ENCODE data around the gene BAIAP2L2.

Gene BAIAP2L2

DNA sequence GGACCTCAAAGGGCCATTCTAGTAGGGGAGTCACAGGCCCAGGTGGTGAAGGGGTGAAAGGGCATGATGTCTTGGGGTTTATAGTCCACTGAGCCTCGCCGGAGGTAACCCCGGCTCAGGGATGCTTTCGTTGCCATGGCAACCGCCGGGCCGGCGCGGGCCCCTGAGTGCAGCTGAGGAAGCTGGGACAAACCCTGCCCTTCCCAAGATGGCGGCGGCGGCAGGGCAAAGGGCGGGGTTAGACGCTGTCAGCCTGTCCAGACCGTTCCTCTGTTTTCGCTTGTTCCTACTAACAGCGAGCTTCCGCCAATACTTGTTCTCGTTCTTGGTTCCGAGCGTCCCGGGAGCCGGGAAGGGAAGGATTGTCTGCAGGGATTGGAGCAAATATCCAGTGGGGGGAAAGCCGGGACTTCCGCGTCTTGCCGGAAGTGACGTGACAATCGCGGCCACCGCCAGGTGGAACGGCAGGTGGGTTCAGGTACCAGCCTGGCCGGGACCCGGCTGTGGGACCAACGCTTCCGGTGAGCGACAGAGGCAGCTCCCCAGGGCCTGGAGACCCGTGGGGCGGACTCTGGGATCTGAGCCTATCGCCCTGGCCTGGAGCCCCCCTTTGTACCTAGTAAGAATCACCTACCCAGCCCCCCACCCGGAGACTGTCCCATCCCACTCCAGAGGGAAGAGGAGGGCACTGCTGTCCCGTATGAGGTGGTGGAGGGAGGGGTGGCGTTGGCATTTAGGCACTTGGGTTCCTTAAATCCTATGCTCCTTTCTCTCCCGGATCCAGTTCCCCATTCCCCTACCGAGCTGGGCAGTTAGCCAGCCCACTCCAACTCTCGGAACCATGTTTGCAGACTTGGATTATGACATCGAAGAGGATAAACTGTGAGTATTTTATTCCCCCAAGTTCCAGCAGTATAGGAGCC is 53.3 kb downstream of the BAIAP2L2 start, which contains the start of gene PICK1:
PICK1 (plus strand) TSS at position 436 of the 923 bp plus-strand sequence; CDS start at position 842, 406 bp downstream.
- TF ChIP-seq JUND (IDR thresholded peaks at IDR 0.05; ENCODE audit: low read depth) = no peak
- DNase-seq (ENCODE audit: low read depth in 1 of 2, low spot score in 1 of 2) = peak; percentile 93 to 94
- in situ Hi-C loops (cut with HindIII; ENCODE audit: low pct_unique_long_range_greater_than_20kb, low sequenced_read_pairs) = no loop called here

DNA sequence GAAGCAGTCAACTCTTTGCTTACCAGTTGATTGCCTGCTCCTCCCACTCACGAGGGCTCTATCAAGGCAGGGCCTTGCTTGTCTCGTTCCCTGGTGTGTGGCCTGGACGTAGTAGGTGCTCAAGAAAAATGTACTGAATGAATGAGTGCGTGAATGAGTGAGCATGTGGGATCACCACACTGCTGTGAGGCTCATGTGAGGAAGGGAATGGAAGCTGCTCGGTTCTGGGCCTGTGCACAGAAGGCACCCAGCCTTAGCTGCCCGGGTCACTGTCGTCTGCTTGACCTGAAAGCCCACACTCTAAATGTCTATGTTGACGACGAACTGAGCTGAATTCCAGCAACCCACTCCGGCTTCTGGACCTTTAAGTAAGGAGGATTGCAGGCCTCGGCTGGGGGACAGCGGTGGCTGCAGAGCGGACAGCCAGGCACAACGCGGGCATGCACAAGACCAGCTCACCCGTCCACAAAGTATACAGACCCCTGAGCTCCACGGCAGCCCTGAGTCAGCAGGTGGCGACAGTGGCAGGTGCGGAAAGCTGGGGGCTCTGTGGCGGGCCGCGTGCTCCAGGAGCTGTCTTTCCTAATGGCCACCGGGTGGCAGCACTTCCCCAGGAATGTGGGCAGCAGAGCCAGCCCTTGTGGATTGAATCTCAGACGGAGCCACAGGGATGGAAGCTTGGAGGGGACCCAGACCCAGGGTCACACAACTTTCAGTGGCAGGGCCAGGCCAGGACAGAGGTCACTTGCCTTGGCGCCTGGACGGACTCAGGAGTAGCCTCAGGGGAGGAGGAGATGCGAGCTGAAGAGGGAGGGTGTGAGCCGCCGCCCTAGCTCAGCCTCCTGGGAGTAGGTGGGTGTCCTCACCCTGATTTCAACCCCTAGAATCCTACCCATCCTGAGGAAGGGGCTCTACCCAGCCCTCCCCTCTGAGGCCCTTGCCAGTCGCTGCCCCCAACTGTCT is 58.3 kb downstream of the BAIAP2L2 start:
- in situ Hi-C loops (cut with HindIII; ENCODE audit: low pct_unique_long_range_greater_than_20kb, low sequenced_read_pairs) = no loop called here
- TF ChIP-seq JUND (IDR thresholded peaks at IDR 0.05; ENCODE audit: low read depth) = no peak
- DNase-seq (ENCODE audit: low read depth in 1 of 2, low spot score in 1 of 2) = peak; percentile 68 to 80

DNA sequence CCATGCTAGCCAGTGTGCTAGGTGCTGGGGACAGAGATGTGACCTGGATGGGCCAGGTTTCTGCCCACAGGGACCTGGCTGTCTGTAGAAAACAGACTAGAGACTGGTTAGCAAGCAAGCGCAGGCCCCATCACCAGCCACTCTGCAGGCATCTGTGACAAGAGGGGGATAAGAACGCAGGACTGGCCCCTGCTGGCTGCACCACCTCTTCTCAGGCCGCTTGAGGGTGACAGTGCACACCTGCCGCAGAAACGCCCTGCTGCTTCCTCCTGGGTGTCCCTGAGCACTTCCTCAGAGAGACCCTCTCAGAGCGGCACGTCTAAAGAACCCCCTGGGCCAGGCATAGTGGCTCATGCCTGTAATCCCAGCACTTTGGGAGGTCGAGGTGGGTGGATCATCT is 59.2 kb downstream of the BAIAP2L2 start:
- DNase-seq (ENCODE audit: low read depth in 1 of 2, low spot score in 1 of 2) = no peak
- in situ Hi-C loops (cut with HindIII; ENCODE audit: low pct_unique_long_range_greater_than_20kb, low sequenced_read_pairs) = no loop called here
- no peak for TF ChIP-seq JUND (IDR thresholded peaks at IDR 0.05; ENCODE audit: low read depth)

DNA sequence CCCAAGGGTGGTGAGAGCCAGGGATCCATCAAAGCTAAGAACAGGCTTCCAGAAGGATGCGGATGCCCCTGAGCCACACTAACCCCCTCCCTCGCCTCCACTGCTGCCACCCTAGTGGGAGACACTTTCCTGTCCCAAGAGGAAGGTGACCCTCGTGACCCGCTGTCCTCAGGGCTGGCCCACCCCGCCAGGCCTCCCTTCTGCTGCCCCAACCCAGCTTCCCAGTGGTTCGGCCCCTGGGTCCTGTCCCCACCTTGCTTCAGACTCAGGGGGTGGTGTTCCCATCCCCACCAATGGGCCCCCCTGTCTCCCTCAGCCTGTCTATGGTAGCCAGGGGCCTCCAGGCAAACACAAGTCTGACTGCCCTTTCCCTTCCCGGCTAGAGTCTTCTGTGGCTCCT is 59.8 kb downstream of the BAIAP2L2 start:
- in situ Hi-C loops (cut with HindIII; ENCODE audit: low pct_unique_long_range_greater_than_20kb, low sequenced_read_pairs) = no loop called here
- TF ChIP-seq JUND (IDR thresholded peaks at IDR 0.05; ENCODE audit: low read depth) = no peak
- no peak for DNase-seq (ENCODE audit: low read depth in 1 of 2, low spot score in 1 of 2)

DNA sequence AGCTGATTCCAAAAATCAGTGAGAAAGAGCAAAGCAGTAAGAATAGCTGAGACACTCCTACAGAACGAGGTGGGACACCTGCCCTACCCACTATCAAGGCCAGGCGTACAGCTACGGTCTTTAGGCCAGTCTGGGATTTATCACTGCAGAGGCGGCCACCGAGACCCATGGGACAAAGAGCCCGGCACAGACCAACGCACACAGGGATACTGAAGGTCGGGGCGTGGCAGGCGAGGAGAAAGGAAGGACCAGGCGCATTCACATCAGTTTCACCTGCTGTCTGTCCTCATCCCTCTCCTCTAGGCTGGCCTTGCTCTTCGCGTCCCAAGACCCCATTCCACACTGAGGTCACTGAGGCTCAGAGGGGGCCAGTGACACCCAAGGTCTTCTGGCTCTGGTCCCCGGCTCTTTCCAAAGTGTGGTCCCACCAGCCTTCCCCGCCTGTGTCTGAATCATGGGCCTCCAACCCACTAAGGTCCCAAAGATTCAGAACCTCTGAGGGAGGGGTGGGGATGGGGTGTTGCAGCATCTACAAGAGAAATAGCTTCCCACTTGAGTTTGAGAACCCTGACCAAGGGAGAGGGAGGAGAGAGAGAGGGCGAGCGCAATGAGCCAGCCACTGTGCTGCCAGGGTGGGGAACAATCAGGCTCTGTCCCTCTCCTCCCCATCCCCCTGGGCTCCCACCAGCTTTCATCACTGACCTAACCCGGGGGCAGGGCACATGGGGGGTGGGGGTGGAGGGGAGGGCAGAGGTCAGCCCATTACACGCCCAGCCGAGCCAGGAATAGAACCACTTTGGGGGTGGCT is 60.5 kb downstream of the BAIAP2L2 start:
- no peak for DNase-seq (ENCODE audit: low read depth in 1 of 2, low spot score in 1 of 2)
- in situ Hi-C loops (cut with HindIII; ENCODE audit: low pct_unique_long_range_greater_than_20kb, low sequenced_read_pairs) = no loop called here
- TF ChIP-seq JUND (IDR thresholded peaks at IDR 0.05; ENCODE audit: low read depth) = no peak

DNA sequence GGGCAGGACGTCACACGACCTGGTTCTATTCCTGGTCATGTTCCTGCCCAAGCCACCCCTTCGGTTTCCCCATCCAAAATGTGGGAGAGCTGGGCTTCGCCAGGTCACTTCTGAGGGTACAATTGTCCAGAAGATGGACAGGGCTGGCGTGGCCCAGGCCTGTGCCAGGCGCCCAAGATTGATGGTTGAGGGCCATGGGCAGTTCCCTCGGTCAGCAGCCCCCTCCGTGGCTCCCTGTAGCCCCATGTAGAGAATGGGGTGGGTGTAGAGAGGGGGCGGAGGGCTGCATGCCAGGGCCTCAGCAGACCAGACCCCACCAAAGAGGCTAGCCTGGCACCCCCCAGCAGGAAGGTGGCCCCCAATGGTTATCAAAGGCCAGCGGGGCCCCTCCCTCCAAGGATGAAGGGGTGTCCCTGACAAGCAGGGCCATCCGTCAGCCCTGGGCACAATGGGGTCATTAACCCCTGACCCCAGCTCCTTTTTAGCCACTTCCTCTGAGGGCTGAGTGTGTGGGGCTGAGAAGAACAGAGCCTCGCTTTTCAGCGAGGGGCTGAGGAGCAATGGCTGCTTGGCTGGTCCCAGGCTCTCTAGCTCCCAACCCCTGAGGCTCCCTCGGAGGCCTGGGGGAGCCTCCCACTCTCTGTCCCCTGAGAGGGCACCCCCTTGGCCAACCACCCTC is 64.3 kb downstream of the BAIAP2L2 start:
- DNase-seq (ENCODE audit: low read depth in 1 of 2, low spot score in 1 of 2) = no peak
- no peak for TF ChIP-seq JUND (IDR thresholded peaks at IDR 0.05; ENCODE audit: low read depth)
- in situ Hi-C loops (cut with HindIII; ENCODE audit: low pct_unique_long_range_greater_than_20kb, low sequenced_read_pairs) = no loop called here

DNA sequence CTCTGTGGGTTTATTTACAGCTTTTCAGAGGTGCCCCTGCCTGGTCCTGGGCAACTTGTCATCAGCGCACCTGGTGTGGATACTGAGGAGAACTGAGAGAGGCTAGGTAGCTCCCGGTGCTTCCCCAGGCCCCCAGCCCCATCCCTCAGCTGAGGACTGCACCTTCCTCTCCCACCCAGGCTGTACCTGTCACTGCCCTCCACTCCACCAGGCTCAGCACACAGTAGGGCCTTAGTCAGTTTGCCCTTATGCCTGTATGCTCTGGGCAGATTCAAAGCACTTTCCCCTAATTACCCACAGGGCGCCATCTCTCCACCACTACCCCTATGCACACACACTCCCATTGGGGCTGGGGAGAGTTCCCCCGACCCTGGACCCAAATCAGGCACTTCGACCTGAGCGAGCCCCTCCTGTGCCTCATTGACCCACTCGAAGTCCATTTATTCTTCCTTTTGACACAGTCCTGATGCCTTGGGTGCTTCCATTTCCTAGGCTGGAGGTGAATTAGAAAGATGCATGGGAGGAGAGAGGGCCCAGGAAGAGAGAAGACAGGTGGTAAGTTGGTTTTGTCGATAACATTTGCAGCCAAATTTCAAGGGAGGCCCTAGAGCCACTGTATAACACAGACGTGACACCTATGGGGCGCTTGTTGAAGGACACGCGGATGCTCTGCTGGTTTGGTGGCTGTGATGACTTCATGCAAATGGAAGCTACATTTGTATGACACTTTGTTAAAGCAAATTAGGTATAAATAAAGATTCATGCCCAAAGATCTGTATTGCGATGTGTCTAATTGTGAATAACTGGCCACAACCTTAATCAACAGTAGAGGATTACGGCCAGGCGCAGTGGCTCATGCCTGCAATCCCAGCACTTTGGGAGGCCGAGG is 67.1 kb downstream of the BAIAP2L2 start:
- no peak for TF ChIP-seq JUND (IDR thresholded peaks at IDR 0.05; ENCODE audit: low read depth)
- peak in 1 of 2 experiments; percentile 29 for DNase-seq (ENCODE audit: low read depth in 1 of 2, low spot score in 1 of 2)
- in situ Hi-C loops (cut with HindIII; ENCODE audit: low pct_unique_long_range_greater_than_20kb, low sequenced_read_pairs) = no loop called here

DNA sequence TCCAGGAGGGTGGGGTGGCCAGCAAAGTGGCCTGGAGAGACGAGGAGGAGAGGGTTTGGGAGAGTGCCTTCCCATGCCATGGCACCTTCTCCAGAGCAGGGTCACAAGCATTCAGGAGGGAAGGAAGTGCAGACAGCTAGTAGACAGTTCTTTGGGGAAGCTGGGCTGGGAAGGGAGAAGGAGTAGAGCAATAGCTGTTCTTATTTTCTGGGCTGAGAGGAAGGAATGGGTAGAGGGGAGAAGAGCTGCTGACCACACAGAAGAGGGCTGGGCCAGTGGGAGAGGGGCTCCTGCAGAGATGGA is 68.0 kb downstream of the BAIAP2L2 start:
- no peak for DNase-seq (ENCODE audit: low read depth in 1 of 2, low spot score in 1 of 2)
- no peak for TF ChIP-seq JUND (IDR thresholded peaks at IDR 0.05; ENCODE audit: low read depth)
- in situ Hi-C loops (cut with HindIII; ENCODE audit: low pct_unique_long_range_greater_than_20kb, low sequenced_read_pairs) = no loop called here

DNA sequence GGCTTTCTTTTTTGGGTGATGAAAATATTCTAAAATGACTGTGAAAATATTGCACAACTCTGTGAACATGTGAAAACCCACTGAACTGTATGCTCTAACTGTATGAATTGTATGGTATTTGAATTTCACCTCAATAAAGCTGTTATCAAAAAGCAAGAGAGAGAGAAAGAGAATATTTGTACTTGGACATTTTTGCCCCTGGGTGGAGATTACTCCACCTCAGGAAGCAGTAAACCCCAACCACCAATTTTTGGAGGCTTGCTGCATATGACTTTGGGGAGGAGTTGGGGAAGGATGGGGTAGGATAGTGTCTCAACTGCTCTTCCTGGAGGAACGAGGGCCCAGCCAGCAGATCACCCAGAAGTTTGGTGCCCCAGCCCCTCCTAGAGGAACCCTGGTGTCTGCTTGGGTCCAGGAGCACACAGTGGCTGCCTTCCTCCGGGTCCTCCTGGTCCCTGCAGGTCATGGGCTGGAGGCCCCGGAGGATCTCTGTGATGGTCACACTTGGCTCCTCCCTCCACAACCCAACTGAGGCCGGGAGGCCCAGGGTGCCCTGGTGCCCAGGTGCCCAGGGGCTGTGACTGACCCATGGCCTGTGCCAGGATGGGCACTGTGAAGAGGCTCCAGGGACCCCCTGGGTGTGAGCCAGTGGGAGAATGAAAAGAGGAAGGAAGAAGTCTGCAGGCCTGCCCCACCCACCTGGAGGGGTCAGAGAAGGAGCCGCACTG is 68.6 kb downstream of the BAIAP2L2 start:
- in situ Hi-C loops (cut with HindIII; ENCODE audit: low pct_unique_long_range_greater_than_20kb, low sequenced_read_pairs) = no loop called here
- no peak for TF ChIP-seq JUND (IDR thresholded peaks at IDR 0.05; ENCODE audit: low read depth)
- no peak for DNase-seq (ENCODE audit: low read depth in 1 of 2, low spot score in 1 of 2)

DNA sequence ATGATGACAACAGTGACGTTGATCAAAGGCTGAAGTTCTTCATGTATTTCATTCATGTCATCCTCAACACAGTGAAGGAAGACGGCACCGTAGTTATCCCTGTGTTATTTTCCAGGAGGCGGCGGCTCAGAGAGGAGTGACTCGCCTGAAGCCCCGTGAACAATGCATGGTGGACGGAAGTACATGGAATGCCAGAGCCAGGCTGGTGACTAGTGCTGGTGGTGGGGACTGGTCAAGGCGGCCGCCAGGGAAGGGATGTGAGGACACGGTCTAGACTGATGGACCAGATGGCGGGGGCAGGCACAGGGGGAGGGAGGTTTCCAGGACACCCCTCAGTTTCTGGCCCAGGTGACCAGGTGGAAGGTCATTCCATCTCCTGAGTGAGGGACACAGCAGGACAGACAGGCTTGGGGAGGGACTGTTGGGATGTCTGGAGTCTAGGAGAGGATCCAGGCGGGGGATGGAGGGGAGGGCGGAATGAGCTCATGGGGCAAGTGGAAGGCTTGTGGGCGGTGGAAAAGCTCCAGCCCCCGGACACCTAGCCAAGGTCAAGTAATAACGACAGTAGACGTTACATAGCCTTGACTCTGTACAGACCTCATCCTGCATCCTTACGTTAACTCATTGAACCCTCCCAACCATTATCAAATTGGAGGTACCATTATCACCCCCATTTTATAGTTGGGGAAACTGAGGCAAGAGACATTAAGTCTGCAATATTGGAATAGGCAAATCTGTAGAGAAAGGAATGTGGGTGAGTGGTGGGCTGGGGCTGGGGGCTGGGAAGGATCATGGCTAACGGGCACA is 69.3 kb downstream of the BAIAP2L2 start:
- in situ Hi-C loops (cut with HindIII; ENCODE audit: low pct_unique_long_range_greater_than_20kb, low sequenced_read_pairs) = no loop called here
- no peak for TF ChIP-seq JUND (IDR thresholded peaks at IDR 0.05; ENCODE audit: low read depth)
- no peak for DNase-seq (ENCODE audit: low read depth in 1 of 2, low spot score in 1 of 2)

All from T47D (cell line).